GM19023 (cell line): ENCODE data around the gene OBI1.

Experiments
- ATAC-seq: cut with Tn5 transposase; IDR thresholded peaks from one replicate; pipeline ENCODE4 v1.9.1; 2021; ENCODE audit warnings: mild to moderate bottlenecking, moderate library complexity; ENCODE audit not compliant: unreplicated experiment

Gene OBI1

DNA sequence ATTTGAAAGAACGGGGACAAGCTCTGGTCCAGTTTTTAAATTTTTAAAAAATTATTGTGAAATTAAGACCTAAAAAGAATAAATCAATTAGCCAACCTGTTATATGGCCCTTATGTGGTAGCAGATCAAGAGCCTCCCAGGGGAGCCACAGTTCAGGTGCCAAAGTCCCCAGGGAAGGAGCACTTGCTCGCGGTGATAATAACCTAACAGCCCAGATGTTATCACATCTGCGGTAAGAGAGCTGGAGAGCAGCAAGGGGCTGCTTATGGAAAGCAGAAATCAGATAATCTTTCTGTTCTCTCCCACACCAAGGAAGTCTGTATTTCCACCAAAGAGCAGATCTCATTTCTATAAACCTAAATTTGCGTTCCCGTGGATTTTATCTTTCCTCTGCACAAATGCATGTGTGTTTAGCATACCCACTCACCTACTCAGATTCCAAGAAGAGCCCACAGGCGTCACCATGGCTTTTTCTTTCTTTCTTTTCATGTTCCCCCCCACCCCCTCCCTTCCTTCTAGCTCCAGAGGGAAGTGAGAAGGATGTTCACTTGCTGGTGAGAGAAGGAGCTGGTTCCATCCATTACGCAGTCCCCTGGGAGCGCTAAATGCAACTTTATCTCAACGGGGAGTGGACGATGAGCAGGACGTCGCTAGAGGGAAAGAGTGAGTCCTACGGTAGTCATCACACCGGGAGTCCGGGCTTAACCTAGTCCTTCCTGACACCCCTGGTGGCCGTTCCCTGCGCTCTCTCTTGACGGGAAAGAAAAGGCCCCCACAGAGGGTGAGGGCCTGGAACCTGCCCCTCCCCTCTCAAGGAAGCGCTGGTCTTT lies 54.0 kb downstream of the OBI1 start:
- no peak for ATAC-seq

DNA sequence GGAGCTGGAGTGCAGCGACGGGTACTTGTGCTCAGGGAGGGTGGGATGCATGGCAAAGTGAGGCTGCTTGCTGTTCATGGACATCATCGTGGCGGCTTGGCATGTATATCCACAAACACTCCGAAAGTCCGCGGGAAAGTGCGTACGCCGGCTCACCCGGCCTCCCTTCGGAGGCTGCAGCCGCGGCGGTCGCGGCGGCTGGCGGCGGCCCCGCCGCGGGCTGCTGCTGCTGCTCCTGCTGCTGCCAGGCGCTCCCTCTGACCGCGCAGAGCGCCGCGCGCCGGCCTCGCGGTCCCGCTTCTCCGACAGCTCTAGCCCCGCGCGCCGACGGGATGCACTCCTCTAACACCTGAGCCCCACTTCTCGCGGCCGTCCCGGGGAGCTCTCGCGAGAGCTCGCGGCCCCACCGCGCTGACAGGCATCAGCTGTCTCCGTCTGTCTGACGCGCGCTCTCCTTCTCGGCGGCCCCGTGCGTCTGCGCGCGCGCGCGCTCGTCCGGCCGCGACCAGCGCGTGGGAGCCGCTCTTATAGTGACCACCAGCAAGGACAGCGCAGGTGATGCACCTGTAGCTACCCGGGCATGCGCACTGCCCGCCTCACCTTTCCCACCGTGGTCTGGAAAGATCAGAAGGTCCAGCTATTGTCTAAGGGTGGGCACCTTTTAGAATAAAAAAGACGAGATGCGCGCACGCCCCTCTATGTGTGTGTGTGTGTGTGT lies 55.6 kb downstream of the OBI1 start, which contains the start of gene POU4F1:
POU4F1 (minus strand) TSS at position 313 of the 718 bp plus-strand sequence; CDS start at position 87, 226 bp downstream.
- ATAC-seq = peak; percentile 84

DNA sequence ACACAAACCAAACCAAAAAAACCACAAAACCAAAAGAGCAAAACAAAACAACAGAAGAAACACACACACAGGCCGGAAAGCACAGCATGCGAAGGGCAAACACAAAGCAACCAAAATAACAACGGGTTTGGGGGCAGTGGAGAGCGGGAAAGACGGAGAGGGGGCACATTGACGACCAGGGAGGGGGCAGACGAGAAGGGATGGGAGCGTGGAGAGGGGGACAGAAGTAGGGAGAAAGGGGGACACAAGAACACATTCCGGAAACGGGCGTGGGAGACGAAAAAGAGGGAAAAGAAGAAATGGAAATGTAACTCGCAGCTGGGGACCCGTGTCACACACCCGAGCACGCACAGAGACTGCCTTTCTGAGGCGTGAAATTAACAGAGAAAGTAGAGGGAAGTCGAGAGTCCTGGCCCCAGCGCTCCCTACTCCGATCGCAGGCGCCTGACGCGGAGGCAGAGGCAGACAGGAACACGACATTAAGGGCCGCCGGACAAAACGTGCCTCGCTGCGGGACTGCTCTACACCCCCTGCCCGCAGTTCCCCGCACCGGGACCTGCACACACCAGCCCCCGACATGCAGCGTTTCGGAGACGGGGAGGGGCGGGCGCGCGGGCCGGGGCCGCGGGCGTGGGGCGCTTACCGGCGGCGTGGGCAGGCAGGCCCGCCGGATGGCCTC lies 56.3 kb downstream of the OBI1 start:
- peak; percentile 19 for ATAC-seq

DNA sequence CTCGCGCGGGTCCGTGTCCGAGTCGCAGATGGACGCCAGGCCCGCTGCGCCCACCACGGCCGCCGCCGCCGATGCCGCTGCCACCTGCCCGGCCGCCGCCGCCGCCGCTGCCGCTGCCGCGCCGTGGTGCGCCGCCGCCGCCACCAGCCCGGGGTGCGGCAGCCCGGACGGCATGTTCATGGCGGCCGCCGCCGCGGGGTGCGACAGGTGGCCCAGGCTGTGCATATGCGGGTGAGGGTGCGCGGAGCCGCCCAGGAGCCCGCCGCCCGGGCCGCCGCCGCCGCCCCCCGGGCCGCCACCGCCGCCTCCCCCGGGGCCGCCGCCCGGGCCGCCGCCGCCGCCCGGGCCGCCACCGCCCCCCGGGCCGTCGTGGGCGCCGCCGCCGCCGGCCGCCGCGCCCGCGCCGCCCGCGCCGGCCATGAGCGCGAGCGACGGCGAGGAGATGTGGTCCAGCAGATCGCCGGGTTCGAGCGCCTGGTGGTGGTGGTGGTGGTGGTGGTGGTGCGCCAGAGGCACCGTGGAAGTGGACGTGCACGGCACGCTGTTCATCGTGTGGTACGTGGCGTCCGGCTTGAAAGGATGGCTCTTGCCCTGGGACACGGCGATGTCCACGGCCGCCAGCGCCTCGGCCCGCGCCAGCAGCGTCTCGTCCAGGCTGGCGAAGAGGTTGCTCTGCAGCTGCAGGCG lies 56.9 kb downstream of the OBI1 start:
- no peak for ATAC-seq

DNA sequence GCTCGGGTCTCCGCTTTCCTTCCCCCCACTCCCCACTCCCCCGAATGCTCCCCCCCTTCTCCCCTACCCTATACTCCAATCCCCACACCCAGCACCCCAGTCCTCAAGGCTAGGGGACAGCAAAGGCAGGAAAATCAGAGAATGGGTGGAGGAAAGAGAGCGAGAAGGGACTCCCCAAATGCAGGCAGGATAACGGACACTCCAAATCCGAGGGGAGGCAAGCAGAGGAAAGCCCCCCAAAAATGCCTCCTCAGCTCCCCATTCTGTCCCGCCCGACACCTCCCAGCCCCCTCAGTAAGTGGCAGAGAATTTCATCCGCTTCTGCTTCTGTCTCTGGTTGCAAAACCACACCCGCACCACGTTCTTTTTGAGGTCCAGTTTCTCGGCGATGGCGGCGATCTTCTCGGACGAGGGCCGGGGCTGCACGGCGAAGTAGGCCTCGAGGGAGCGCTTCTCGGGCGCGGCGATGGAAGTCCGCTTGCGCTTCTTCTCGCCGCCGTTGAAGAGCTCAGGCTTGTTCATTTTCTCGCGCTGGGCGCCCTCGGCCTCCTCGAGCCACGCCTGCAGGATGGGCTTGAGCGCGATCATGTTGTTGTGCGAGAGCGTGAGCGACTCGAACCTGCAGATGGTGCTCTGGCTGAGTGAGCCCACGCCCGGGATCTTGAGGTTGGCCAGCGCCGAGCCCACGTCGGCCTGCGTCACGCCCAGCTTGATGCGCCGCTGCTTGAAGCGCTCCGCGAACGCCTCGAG lies 57.7 kb downstream of the OBI1 start:
- no peak for ATAC-seq

DNA sequence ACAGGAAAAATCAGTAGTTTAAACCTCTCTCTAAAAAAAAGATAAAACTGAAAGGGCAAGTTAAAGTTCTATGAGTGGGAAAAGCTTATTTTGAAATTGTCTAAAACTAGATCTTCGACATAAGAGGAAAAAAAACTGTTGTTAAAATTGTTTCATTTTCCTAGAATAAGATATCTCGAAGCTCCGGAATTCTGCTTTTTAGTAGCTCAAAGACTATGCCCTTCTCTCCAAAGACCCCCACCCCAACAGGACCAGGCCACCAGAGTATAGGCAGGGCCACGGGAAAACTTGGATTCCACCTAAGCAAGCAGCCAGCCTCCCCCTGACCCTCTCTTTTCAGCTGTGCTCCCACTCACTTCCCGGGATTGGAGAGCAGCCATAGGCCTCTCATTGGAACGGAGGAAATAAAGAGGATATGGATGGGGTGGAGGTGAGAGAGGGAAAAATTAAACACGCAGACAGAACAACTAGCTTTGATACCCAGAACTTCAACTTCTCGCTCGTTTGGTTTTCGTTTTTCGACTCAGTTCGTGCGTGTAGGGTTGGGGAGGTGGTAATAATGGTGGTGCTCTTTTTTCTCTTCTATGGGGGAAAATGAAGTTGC lies 58.6 kb downstream of the OBI1 start:
- ATAC-seq = no peak

DNA sequence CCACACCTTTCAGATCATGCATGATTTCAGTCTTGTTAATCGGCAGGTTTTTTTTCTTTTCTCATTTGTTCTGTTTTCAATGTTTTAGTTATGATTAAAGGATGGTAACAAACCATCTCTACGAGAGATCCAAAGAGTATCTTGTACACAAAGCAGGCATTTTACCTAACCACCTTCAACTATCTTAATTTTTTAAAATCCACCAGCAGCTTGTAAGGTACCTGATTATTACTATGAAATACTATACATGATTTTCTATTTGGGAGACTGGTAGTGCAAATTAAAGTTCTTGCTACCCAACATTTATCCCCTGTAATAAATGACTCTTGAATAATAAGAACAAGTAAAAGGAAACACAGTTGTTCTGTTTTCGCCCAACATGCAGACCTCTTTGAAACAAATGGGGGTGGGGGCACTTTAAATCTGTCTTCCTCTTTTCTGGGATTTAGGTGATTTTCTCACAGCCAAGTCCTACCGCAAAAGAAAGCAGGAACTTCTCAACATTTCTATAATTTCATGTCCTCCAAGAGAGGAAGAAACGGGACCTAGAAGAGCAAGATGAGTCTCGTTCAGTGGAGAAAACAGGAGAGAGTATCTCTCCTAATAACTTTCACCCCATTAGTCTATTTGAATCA lies 59.2 kb downstream of the OBI1 start:
- no peak for ATAC-seq

DNA sequence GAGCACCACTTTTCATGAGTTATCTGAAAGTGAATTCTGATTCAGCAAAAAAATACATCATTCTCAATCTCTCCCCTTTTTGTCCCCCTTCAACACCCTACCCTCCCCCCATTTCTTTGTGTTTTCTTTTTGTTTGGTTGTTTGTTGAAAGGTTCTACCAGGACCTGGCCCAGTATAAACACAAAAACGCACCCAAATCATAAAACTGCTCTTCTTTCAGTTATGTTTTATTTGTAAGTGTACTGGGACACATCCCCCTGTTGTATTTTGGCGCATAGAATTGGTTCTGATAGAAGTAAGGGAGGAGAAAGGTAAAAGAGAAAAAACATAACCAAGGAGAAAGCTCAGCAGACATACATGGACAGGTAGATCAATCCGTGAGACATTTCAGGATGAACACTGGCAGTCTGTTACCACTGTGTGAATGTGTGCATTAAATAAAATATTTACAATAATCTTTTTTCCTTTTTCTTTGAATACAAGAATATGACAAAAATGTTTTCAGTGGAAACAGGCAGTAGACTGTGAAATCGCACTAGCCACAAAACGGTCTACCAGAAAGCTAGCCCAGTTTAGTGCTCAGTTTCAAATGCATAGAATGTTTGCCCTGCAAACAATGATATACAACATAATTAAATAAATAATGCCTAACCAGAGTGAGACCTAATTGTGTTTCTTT lies 59.9 kb downstream of the OBI1 start:
- no peak for ATAC-seq

DNA sequence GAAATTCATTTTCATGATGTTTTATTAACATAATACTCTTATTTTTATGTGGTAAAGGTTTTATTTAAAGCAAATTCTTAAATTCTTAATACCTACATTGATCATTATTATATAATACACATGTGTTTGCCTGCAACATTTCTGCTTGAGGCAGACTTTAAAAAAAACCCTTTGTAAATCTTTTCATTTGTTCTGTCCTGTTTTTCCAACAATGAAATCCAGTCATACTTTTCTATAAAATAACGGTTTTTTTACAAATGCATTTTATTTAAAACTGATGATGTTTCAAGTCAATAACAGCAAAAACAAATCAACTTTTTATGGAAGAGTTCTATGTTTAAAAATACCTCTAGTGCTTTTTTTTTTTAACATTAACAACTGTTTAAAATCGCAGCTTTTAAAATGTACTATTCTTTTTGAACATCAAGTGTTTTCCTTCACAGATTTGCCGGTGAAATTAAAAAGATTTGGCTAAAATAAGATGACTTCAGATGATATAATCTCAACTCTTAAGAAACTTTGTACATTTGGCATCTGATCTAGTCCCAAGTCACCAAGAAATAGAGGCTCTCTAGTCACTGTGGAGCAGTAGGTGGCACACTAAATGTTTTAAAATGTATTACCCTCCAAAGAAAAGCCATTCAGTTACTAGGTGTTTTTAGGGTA lies 60.7 kb downstream of the OBI1 start:
- ATAC-seq = no peak

DNA sequence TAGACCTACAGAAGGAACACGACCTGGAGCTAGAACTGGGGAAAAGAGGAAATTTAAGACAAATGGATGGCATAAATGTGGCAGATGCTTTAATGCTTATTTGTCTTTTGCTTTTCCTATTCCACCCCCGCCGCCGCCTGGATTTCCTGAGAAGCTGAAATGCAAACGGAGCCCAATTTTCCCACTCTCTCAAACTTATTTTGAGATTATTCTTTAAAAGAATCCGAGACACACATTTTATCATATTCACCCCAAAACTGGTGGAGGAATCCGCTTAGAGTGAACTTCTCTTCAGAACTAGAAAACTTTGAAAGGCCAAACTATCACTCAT lies 61.4 kb downstream of the OBI1 start:
- no peak for ATAC-seq

DNA sequence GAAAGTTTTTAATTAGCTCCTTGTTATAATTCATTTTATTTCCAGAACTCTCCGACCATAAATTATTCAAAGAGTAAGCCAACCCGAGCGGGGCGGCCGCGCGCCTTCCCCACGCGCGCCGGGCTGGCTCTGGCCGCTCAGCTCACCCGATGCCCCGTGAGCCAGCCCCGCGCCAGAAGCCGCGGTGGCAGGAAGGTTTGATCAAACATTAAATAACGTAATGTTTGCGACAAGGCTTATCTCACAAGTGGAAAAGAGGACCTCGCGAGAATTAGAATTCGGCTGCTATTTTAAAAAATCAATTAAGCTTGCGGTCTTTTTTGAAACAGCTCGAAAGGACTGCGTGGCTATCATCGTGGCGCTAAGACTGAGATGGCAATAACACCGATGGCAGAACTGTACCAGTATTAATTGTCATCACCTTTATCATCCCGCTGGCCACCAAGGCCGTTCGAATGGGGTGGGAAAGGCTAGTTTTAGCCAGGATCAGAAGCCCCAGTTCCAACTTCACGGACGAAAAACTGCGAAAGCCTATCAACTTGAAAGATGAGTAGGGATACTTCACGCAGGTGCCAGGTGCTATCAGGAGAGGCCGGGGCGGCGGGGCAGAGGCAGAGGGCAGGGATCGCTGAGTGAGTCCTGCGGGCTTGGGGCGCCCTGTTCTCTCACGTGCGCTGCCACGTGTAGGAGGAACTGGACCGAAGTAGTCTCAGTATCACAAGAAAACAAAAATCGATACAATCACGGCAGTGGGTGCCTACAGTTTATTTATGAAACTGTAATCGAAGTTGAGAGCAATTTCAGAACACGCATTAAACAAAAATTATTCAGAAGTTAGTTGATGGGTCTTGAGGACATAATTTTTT lies 62.0 kb downstream of the OBI1 start:
- ATAC-seq = no peak

DNA sequence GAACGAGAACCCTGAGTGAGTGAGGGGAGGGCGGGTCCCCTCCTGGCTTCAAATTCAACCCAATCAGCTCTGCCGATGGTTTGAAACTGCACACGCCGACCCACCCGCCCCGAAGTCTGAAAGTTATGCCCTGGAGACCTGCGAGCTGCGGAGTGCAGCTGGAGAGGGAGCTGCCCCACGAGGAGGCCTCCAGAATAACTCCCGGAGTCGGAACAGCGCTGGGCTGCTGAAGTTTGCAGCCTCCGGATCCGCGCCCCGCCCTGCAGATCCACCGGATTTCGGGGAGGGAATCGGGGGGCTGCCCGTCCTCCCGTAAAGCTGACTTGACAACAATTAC lies 62.6 kb downstream of the OBI1 start:
- ATAC-seq = no peak

DNA sequence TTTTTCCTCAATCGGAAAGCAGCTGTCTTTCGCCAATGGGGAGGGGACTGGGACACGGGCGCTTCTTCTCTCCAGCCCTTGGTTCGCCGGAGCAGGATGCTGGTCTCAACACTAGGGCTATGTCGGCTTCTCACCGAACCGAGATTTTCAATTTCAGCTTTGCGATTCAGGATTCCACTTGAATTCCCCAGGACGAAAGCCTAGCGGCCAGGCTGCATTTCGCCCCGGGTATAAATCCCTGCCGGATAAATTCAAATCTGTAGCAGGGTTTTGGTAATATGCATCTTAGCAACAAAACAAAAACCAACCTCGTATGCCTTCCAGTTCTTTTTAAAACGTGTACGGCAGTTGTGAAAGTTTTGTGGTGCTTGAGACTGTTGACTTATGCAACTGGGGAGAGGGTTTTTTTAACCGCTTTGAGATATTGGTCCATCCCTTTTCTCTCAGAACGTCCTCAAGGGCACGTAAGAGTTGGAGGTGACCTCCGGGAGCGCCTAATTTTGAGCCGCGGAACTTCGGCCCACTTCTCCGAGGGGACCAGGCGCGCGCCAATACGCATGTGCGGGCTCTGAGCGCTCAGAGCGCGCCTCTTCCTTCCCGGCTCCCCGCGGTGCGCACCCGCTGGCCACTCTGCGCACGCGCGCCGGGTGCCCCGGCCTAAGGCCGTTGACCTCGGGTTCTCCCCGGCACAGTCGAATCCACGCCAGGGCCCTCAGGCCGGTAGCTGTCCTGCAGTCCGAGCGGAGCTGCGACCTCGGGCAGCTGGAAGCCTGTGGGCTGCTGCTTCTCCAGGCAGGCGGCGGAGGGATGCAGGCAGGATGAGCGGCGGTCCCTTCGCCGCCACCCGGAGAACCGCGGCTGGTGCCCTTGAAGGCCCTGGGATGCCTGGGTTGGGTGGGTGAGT lies 63.2 kb downstream of the OBI1 start:
- no peak for ATAC-seq

DNA sequence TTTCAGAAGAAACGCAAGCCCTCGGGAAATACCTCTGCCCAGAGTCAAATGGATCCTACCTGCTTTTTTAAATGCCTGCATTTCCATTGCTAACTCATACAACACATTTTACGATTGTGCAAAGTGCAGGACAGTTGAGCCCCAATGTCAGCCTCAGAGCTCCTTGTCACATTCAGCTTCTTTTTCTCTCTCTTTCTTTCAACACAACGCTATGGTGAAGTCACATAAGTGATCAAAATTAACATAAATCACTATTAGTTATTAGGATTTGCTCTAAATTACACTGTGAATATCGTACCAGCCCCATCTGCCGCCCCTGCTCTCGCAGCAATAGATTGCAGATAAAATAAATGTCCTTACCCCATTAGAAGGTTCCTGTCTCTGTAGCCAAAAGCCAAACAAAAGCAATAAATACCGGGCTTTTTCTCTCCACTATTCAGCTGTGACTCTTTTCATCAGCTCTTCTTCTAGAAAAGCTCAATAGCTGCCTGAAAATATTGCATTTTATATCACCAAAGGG lies 64.4 kb downstream of the OBI1 start:
- ATAC-seq = no peak

DNA sequence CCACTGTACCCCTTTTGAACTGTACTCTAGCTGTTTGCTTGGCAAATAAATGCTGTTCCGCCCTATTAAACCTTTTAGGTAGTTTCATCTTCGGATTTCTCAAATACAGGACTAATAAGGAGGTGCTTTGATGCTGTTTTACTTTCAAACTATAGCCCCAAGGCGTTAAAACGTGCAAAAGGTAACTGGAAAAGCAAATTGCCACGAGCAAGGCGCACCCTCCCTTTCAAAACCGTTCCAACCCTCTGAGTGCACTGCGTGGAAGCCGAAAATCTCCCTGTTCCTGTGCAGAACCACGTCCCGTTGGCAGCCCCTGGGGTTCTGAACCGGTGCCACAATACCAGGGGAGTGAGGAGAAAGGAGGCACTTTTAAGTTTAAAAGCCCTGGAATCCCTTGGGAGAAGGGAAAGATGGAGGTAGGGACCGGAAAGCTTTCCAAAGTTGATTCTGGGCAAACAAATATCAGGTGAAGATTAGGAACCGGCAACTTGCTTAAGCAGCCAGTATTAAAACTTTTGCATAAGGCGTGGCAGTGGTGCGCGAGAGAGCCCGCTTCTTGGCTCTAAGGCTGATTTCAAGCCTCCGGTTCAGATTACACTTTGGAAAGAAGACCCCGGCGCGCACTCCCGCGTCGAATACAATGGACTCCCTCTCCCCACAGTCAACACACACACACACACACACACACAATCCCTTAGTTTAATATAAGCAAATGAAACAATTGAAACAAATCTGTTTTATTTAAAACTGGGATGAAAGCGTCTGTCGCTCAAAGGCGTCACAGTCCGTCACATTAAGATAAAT lies 65.1 kb downstream of the OBI1 start:
- ATAC-seq = no peak

DNA sequence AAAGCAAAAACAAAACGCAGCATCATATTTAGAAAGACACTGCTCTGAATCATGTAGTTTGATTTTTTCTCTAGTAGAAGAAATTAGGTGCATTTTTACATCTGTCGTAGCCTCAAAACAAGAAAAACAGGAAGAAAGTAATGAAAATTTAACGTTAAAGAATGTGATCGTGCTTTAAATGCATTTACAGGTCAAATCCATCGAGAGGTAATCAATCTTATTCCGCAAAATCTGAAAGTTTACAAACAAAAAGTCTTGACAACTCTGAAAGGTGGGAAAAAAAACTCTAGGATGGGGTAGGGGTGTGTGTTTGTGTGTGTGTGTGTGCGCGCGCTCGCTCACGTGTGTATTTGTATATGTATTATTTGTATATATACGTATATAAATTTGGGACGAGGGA lies 65.8 kb downstream of the OBI1 start:
- no peak for ATAC-seq
